ENCODE data around the gene ARHGAP18.

ARHGAP18 gene

DNA sequence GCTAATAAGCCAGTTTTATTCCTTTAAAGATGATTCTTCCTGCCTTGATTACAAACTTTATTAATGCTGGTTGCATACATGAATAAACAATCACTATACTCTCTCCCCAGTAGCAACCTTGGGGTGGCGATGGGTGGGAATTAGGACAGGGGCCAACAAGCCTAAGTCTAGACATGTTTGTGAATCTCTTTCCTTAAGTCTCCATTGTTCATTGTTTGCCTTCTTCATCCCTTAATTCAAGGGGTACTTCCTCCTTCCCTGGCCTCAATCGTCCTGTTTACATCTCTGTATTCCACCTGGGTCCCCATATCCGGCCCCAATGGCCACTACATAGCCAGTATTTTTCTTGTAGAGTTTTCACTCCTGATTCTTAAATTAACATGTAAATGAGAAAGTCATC, 66.0 kb downstream of the ARHGAP18 start:
- H4K20me1 ChIP-seq (ENCODE audit: low read depth, low read length), result no peaks in the 10 kb centered on the region
- H3K27me3 ChIP-seq (ENCODE audit: low read length), result no peaks in the 10 kb centered on the region
- H3K9ac ChIP-seq (ENCODE audit: low read length), result no peak overlapping the region
- no peak overlapping the region for H2AFZ ChIP-seq (ENCODE audit: low read depth, low read length, severe bottlenecking)
- no peaks in the 10 kb centered on the region for H3F3A ChIP-seq (ENCODE audit: insufficient read depth)
- H3K4me2 ChIP-seq (ENCODE audit: low read depth, low read length, poor library complexity, severe bottlenecking), result no peak overlapping the region
- H3K79me2 ChIP-seq (ENCODE audit: insufficient read depth, low read length), result no peaks in the 10 kb centered on the region
- no peaks in the 10 kb centered on the region for H3K36me3 ChIP-seq (ENCODE audit: low read length)
- no peak overlapping the region for H3K27ac ChIP-seq (ENCODE audit: low read depth, low read length)
- no peak overlapping the region for H3K4me3 ChIP-seq (ENCODE audit: insufficient read depth, low read length, poor library complexity, severe bottlenecking)
- H3K9me3 ChIP-seq (ENCODE audit: insufficient read depth, low read length), result no peaks in the 10 kb centered on the region
- no peaks in the 10 kb centered on the region for H3K9me2 ChIP-seq (replicated peaks; ENCODE audit: insufficient read depth, low read length)
- TF ChIP-seq, protein P1, sequence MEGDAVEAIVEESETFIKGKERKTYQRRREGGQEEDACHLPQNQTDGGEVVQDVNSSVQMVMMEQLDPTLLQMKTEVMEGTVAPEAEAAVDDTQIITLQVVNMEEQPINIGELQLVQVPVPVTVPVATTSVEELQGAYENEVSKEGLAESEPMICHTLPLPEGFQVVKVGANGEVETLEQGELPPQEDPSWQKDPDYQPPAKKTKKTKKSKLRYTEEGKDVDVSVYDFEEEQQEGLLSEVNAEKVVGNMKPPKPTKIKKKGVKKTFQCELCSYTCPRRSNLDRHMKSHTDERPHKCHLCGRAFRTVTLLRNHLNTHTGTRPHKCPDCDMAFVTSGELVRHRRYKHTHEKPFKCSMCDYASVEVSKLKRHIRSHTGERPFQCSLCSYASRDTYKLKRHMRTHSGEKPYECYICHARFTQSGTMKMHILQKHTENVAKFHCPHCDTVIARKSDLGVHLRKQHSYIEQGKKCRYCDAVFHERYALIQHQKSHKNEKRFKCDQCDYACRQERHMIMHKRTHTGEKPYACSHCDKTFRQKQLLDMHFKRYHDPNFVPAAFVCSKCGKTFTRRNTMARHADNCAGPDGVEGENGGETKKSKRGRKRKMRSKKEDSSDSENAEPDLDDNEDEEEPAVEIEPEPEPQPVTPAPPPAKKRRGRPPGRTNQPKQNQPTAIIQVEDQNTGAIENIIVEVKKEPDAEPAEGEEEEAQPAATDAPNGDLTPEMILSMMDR (IDR thresholded peaks at IDR 0.05; ENCODE audit: insufficient read depth, low read length, poor library complexity, severe bottlenecking), result no peak
- TF ChIP-seq EZH2phosphoT487 (conservative IDR thresholded peaks at IDR 0.05; ENCODE audit: low read length), result no peak

DNA sequence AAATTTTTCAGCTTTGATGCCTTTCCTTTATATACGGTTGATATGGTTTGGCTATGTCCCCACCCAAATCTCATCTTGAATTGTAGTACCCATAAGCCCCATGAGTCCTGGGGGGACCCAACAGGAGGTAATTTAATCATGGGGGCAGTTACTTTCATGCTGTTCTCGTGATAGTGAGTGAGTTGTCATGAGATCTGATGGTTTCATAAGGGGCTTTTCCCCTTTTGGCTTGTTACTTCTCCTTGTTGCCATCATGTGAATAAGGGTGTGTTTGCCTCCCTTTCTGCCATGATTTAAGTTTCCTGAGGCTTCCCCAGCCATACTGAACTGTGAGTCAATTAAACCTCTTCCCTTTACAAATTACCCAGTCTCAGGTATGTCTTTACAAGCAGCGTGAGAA, 66.8 kb downstream of the ARHGAP18 start:
- Histone ChIP-seq H3K9me3 (ENCODE audit: insufficient read depth, low read length) (no peaks in the 10 kb centered on the region), H3K36me3 (ENCODE audit: low read length) (no peaks in the 10 kb centered on the region), H3K79me2 (ENCODE audit: insufficient read depth, low read length) (no peaks in the 10 kb centered on the region), H3K27me3 (ENCODE audit: low read length) (no peaks in the 10 kb centered on the region), H3F3A (ENCODE audit: insufficient read depth) (no peaks in the 10 kb centered on the region), H3K27ac (ENCODE audit: low read depth, low read length) (no peak overlapping the region), H3K9ac (ENCODE audit: low read length) (no peak overlapping the region), H4K20me1 (ENCODE audit: low read depth, low read length) (no peaks in the 10 kb centered on the region), H3K4me3 (ENCODE audit: insufficient read depth, low read length, poor library complexity, severe bottlenecking) (no peak overlapping the region), H3K4me2 (ENCODE audit: low read depth, low read length, poor library complexity, severe bottlenecking) (no peak overlapping the region), H3K9me2 (replicated peaks; ENCODE audit: insufficient read depth, low read length) (no peaks in the 10 kb centered on the region), H2AFZ (ENCODE audit: low read depth, low read length, severe bottlenecking) (no peak overlapping the region)
- TF ChIP-seq, protein P1 (IDR thresholded peaks at IDR 0.05; ENCODE audit: insufficient read depth, low read length, poor library complexity, severe bottlenecking), result no peak
- no peak for TF ChIP-seq EZH2phosphoT487 (conservative IDR thresholded peaks at IDR 0.05; ENCODE audit: low read length)

DNA sequence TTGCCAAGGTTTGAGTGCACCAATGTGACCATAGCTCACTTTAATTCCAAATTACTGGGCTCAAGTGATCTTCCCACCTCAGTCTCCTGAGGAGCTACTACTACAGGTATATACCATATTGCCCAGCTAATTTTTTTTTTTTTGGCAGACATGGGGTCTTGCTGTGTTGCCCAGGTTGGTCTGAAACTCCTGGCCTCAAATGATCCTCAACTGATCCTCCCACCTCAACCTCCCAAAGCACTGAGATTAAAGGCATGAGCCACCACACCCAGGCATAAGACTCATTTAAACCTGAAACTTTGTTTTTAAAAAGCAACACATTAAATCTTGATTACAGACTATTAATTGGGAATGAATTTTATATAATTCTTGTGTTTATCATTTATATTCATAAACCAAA, 67.7 kb downstream of the ARHGAP18 start:
- H3K9me2 ChIP-seq (replicated peaks; ENCODE audit: insufficient read depth, low read length), result no peaks in the 10 kb centered on the region
- no peak overlapping the region for H3K4me3 ChIP-seq (ENCODE audit: insufficient read depth, low read length, poor library complexity, severe bottlenecking)
- no peaks in the 10 kb centered on the region for H3K27me3 ChIP-seq (ENCODE audit: low read length)

More for the DNA sequence above, 67.7 kb downstream of the ARHGAP18 start:
- Histone ChIP-seq H3K36me3 (ENCODE audit: low read length) (no peaks in the 10 kb centered on the region), H3K9ac (ENCODE audit: low read length) (no peak overlapping the region), H3K9me3 (ENCODE audit: insufficient read depth, low read length) (no peaks in the 10 kb centered on the region), H3K4me2 (ENCODE audit: low read depth, low read length, poor library complexity, severe bottlenecking) (no peak overlapping the region), H3K79me2 (ENCODE audit: insufficient read depth, low read length) (no peaks in the 10 kb centered on the region), H3F3A (ENCODE audit: insufficient read depth) (no peaks in the 10 kb centered on the region), H2AFZ (ENCODE audit: low read depth, low read length, severe bottlenecking) (no peak overlapping the region), H4K20me1 (ENCODE audit: low read depth, low read length) (no peaks in the 10 kb centered on the region), H3K27ac (ENCODE audit: low read depth, low read length) (no peak overlapping the region)
- no peak for TF ChIP-seq EZH2phosphoT487 (conservative IDR thresholded peaks at IDR 0.05; ENCODE audit: low read length)
- TF ChIP-seq, protein P1 (IDR thresholded peaks at IDR 0.05; ENCODE audit: insufficient read depth, low read length, poor library complexity, severe bottlenecking), result no peak

Measured in SU-DHL-6 (cell line).